ENCODE measurements around the gene RADX. TPM values are rescaled to one million over a fixed set of nuclear protein-coding genes. Genes with fewer than 3 reads are reported as not detected.

Gene RADX
- total and polyA plus RNA-seq, 2 of the 13 experiments (the other 11 are each of a cell fraction or from before 2014, with no cell fraction given) = 1.1 to 2.7 TPM

- TF ChIP-seq RERE (CRISPR knock-in tag; IDR thresholded peaks at IDR 0.05; ENCODE audit: low read depth) (no peak), CAMTA2 (CRISPR knock-in tag; IDR thresholded peaks at IDR 0.05; ENCODE audit: borderline replicate concordance) (no peak), ZBTB42 (CRISPR knock-in tag; IDR thresholded peaks at IDR 0.05) (no peak), NBN (conservative IDR thresholded peaks at IDR 0.05) (no peak), ZNF639 (CRISPR knock-in tag; conservative IDR thresholded peaks at IDR 0.05) (no peak), ZBTB21 (CRISPR knock-in tag; IDR thresholded peaks at IDR 0.05) (no peak), ZNF704 (CRISPR knock-in tag; IDR thresholded peaks at IDR 0.05; ENCODE audit: borderline replicate concordance) (peak; percentile 58; the same call in 1 of the 2 replicates), ATAD3A (CRISPR knock-in tag; IDR thresholded peaks at IDR 0.05) (no peak), ZNF3 (CRISPR knock-in tag; IDR thresholded peaks at IDR 0.05) (no peak), NONO (IDR thresholded peaks at IDR 0.05) (no peak), NONO (CRISPR knock-in tag; conservative IDR thresholded peaks at IDR 0.05) (0 out of 2 replicates have a peak, but pooled peaks have one; percentile 20), ZNF337 (CRISPR knock-in tag; IDR thresholded peaks at IDR 0.05; ENCODE audit: borderline replicate concordance, low read depth) (no peak), NR1H2 (CRISPR knock-in tag; IDR thresholded peaks at IDR 0.05; ENCODE audit: borderline replicate concordance, low read depth) (no peak), TOPORS (CRISPR knock-in tag; IDR thresholded peaks at IDR 0.05) (no peak), ZMYM2 (CRISPR knock-in tag; IDR thresholded peaks at IDR 0.05) (no peak), ZNF354B (CRISPR knock-in tag; IDR thresholded peaks at IDR 0.05) (no peak), ZNF263 (CRISPR knock-in tag; IDR thresholded peaks at IDR 0.05) (peak; percentile 24; the same call in 1 of the 2 replicates), CSRNP2 (CRISPR knock-in tag; conservative IDR thresholded peaks at IDR 0.05; ENCODE audit: low read depth) (no peak), NAIF1 (CRISPR knock-in tag; IDR thresholded peaks at IDR 0.05; ENCODE audit: borderline replicate concordance) (no peak; the same call in 1 of the 2 replicates), ZFP41 (CRISPR knock-in tag; IDR thresholded peaks at IDR 0.05; ENCODE audit: borderline replicate concordance) (no peak)
These were observed 115.0 kb downstream of the RADX start, which contains the start of gene RNF128 (continued) for GRCh38 chrX:106726485-106727437.
